CD1c-positive myeloid dendritic cell (primary cell): Measurements from ENCODE around the gene C16orf82.
"Not testable (repeated sequence)": the region's sequence is repeated elsewhere in the genome, so short reads cannot be mapped to it uniquely, and the experiment has no call there.

Source experiments
- DNase-seq: peaks from one replicate; pipeline ENCODE4 v3.0.0-alpha.2; 2016; ENCODE audit errors: extremely low spot score

Gene C16orf82

GRCh38 chr16:27066668-27067537 lies at the start of gene C16orf82:
TSS of gene C16orf82 (plus strand) at chr16:27066927.
- DNase-seq: no peak

DNA sequence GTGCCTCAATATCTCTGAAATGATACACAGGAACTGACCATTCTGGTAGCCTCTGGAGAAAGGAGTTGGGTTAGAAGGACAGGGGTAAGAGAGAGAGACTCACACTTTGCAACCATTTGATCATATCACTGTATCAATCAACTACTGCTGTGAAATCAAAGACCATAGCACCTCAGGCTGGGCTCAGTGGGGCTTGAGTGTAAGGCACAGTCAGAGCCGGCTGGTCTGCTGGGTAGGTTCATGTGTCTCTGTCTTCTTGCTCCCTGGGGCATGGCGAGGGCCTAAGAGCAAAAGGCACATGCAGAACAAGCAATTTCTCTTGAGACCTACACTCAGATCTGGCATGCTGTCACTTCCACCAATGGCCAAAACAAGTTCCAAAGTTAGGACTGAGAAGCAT lies 46.7 kb upstream of the C16orf82 start:
- no peak for DNase-seq

- no peak for DNase-seq
Measured at GRCh38 chr16:27024010-27024409, 42.7 kb upstream of the C16orf82 start.

DNA sequence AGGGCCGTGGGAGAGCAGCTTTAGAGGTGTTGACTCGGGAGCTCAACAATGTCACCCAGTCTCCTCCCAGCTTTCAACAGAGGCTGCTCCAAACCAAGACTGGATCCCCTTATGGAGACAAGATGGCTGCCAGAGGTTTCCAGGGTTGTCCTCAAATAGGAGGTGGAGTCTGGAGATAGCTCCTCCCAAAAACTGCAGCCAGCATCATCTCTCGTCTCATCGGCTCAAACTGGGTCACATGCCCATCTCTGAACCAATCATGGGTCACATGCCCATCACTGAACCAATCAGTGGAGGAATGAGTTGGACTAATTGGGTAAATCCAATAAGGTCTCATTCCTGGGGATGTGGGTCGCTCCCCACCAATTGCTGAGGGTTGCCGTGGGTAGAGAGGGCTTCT lies 41.1 kb upstream of the C16orf82 start:
- DNase-seq: no peak

- DNase-seq: no peak
Measured at GRCh38 chr16:27027971-27028370, 38.8 kb upstream of the C16orf82 start.

- no peak for DNase-seq
Measured at GRCh38 chr16:27028591-27029110, 38.1 kb upstream of the C16orf82 start.

GRCh38 chr16:27029525-27029924 lies 37.2 kb upstream of the C16orf82 start:
- no peak for DNase-seq

DNA sequence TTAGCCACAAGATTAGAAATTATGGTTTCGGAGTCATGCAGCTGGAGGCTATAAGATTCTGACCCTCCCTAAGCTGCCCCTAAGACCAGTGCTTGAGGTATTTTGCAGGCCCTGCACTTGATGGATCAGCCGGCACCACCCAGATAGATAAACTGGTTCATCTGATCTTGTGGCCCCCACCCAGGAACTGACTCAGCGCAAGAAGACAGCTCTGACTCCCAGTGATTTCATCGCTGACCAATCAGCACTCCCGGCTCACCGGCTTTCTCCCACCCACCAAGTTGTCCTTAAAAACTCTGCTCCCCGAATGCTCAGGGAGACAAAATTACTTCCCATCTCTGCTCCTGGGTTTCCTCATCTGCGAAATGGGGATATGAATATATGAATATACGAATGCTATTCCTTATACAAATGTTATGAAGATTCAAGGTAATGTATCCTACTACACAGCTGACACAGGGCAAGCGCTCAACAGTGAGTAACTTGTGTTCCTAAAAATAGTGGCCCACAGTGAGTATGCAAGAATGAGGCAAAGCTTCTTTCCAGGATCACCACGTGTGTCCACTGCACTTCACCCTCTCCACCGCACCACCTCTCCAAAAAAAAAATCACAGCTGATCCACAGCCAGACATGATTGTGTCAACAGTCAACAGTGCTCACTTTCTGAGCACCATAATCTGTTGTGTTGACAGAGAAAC lies 33.3 kb upstream of the C16orf82 start:
- no peak for DNase-seq

- no peak for DNase-seq
Measured at GRCh38 chr16:27040732-27041131, 26.0 kb upstream of the C16orf82 start.

DNA sequence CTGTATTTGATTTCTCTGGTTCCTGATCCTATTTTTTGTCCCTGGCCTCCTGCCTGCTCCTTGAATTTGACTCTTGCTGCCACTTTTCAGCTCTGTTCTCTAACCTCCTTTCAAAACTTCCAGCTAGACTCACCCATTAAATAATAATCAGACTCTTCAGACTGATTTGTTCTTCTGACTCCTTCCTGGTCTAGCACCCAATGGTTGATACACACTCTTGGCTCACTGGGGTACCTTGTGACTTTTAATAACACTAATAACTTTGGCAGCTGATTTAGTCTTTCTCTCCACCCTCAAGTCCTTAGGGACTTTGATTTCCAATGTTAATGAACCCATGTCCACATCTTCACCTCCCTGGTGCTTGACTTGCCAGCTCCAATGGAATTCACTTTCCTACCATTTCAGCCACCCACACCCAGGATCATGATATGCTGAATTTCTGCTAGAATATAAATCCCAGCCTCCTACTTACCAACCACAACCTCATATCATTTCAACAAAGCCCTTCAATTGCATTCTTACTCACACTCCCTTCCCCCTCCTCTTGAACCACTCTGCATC lies 19.7 kb upstream of the C16orf82 start:
- DNase-seq: no peak

GRCh38 chr16:27048316-27048715 lies 18.4 kb upstream of the C16orf82 start:
- no peak for DNase-seq

DNA sequence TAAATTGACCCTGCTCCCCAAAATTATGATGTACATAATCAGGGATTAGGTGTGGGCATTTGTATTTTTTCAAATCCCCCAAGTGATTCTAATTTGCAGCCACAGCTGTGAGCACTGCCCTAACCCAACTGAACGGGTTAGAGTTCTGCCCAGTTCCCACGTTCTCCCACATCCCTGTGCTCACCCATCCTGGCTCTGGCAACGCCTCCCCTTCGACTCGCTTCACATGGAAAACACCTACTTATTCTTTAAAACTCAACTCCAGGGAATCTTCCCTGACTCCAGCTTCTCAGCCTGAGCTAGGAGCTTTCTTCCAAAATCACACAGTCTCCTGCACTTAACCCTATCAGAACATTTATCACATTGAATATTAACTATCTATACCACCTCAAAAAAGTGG lies 17.6 kb upstream of the C16orf82 start:
- DNase-seq: no peak

GRCh38 chr16:27052007-27052406 lies 14.7 kb upstream of the C16orf82 start:
- no peak for DNase-seq

DNA sequence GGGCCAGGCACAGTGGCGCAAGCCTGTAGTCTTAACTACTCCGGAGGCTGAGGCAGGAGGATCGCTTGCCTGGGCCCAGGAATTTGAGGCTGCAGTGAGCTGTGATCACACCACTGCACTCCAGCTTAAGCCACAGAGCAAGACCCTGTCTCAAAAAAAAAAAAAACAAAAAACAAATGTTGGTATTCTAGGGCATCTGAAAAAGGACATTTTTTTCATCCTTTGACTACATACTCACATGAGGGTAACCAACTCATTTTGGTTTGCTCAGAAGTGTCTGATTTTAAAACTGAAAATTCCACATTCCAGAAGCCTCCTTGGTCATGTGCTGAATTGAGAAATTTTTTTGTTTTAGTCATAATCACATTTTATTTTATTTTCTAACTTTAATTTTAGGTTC lies 12.7 kb upstream of the C16orf82 start:
- no peak for DNase-seq

DNA sequence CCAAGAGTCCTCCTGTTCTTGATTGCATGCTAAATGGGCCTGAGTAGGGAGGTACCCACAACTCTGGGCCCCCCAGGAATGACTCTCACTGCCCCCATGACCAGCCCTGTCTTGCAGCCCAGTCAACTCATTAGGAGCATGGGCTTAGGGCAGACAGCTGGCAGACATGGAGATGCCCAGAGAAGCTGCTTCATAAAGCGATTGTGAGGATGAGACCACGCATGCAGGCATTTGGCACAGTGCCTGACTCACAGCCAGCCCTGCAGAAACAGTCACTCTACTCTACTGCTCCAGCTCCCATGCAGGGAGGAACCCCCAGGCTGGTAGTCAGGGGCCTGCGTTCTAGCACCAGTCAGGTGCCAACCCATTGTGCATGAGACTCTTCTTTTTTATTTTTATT lies 8.4 kb upstream of the C16orf82 start:
- no peak for DNase-seq

GRCh38 chr16:27070776-27071175 lies 4.0 kb downstream of the C16orf82 start:
- no peak for DNase-seq

GRCh38 chr16:27073733-27074132 lies 7.0 kb downstream of the C16orf82 start:
- no peak for DNase-seq

DNA sequence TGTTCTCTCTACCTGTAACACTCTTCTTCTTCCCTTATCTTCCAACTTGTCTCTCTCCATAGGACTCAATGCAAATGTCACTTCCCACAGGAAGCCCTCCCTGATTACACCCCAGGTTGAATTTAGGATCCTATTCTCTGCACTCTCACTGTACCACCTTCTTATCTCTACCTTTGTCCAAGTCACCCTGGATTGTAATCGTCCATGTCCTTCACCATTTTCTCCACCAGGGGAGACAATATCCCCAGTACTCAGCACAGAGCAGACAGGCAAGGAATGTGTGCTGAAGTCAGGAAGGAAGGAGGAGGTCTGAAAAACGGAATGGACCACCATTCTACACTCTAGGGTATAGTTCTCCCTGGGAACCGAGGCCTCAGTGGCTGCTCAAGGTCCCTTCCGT lies 14.2 kb downstream of the C16orf82 start:
- DNase-seq: no peak

GRCh38 chr16:27083861-27084261 lies 17.1 kb downstream of the C16orf82 start:
- no peak for DNase-seq

GRCh38 chr16:27084307-27085028 lies 17.7 kb downstream of the C16orf82 start:
- no peak for DNase-seq

DNA sequence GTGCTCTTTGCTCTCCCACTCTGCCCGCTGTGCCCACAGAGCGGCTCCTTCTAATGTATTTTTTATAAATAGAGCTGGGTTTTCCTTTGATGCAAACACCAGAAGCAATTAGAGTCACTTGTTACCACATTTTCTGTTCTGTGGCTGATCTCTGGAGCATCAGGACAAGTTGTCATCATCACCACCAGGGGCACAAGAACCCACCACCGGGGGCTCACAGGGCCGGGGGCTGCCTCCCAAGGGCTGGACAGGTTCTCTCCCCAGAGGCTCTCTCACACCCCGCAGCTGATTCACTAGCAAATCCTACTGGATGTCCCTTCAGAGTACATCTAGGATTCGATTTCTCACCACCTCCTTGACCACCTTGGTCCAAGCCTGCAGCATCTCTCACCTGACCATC lies 18.5 kb downstream of the C16orf82 start:
- no peak for DNase-seq

DNA sequence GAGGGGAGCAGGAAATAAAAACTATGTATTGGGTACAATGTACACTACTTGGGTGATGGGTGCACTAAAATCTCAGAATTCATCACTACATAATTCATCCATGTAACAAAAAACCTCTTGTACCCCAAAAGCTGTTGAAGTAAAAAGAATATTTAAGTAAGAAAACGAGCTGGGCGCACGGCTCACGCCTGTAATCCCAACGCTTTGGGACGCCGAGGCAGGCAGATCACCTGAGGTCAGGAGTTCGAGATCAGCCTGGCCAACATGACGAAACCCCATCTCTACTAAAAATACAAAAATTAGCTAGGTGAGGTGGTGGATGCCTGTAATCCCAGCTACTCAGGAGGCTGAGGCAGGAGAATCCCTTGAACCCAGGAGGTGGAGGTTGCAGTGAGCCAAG lies 19.3 kb downstream of the C16orf82 start:
- DNase-seq: not testable (repeated sequence)
